Measurements from ENCODE around the gene SHISAL1. TPM values are rescaled to one million over a fixed set of nuclear protein-coding genes. Genes with fewer than 3 reads are reported as not detected.

The SHISAL1 gene
- total and polyA plus RNA-seq, 2 donors (not counting 3 experiments of a cell fraction or from before 2014, with no cell fraction given) = 0.01 to 0.07 TPM

DNA sequence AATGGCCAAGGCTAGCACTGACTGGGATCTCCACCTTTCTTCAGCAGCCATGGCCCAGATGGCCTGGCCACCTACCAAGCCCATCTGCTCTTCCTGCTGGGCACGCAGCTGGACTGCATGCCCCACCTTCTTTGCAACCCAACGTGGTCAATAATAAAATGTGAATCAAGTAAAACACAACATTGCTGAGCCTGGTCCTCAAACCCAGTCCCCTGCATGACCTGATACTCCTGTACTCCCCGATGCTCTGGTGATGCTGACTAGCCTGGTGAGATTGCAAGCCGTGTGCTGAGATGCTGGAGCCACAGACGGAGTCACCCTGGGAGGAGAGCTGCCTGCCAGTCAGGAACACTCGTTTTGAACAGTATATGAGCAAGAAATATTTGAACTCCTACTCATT lies 98.0 kb downstream of the SHISAL1 start:
- FAIRE-seq (no peak), DNase-seq (ENCODE audit: low read depth, low spot score) (no peak)
- Histone ChIP-seq H3K9ac (replicated peaks; ENCODE audit: extremely low read depth, insufficient read depth, low read length) (no peak overlapping the region), H3K4me3 (replicated peaks in 1 of 3; ENCODE audit: insufficient read depth in 1 of 3, low read depth in 1 of 3, low read length in 3 of 3) (no peak overlapping the region), H3K9me3 (replicated peaks; ENCODE audit: control insufficient read depth, insufficient read depth, low read length) (no peaks in the 10 kb centered on the region), H3K4me2 (ENCODE audit: insufficient read depth, low read length) (no peak overlapping the region), H3K79me2 (ENCODE audit: control insufficient read depth, insufficient read depth, low read length) (no peaks in the 10 kb centered on the region), H3K4me1 (ENCODE audit: control insufficient read depth, extremely low read depth, insufficient read depth, low read length) (no peaks in the 10 kb centered on the region), H3K36me3 (ENCODE audit: control insufficient read depth in 2 of 2, extremely low read depth in 1 of 2, insufficient read depth in 2 of 2, low read length in 2 of 2) (no peaks in the 10 kb centered on the region), H3K9me1 (replicated peaks; ENCODE audit: control insufficient read depth, extremely low read depth, insufficient read depth, low read length) (no peaks in the 10 kb centered on the region), H3K27ac (ENCODE audit: insufficient read depth, low read depth, low read length) (no peak overlapping the region), H2AFZ (ENCODE audit: low read depth, low read length) (no peak overlapping the region), H4K20me1 (replicated peaks; ENCODE audit: control insufficient read depth, extremely low read depth, insufficient read depth, low read length) (no peaks in the 10 kb centered on the region), H3K27me3 (ENCODE audit: control insufficient read depth in 2 of 2, insufficient read depth in 2 of 2, low read length in 2 of 2) (no peaks in the 10 kb centered on the region)
- CTCF ChIA-PET = no interaction called here
- intact Hi-C loops (cut with micrococcal nuclease) (no loop called here), dilution Hi-C loops (cut with MboI; ENCODE audit: extremely low pct_ligation_motif_present, low sequenced_read_pairs) (no loop called here)
- BruUV-seq (replicated peaks) = no TSS peak
- TF ChIP-seq, protein P1, sequence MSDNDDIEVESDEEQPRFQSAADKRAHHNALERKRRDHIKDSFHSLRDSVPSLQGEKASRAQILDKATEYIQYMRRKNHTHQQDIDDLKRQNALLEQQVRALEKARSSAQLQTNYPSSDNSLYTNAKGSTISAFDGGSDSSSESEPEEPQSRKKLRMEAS (IDR thresholded peaks at IDR 0.05; ENCODE audit: insufficient read depth, insufficient read length) = no peak
- TF ChIP-seq MYC (IDR thresholded peaks at IDR 0.05; ENCODE audit: low read depth, low read length) = no peak
- TF ChIP-seq, protein P2, sequence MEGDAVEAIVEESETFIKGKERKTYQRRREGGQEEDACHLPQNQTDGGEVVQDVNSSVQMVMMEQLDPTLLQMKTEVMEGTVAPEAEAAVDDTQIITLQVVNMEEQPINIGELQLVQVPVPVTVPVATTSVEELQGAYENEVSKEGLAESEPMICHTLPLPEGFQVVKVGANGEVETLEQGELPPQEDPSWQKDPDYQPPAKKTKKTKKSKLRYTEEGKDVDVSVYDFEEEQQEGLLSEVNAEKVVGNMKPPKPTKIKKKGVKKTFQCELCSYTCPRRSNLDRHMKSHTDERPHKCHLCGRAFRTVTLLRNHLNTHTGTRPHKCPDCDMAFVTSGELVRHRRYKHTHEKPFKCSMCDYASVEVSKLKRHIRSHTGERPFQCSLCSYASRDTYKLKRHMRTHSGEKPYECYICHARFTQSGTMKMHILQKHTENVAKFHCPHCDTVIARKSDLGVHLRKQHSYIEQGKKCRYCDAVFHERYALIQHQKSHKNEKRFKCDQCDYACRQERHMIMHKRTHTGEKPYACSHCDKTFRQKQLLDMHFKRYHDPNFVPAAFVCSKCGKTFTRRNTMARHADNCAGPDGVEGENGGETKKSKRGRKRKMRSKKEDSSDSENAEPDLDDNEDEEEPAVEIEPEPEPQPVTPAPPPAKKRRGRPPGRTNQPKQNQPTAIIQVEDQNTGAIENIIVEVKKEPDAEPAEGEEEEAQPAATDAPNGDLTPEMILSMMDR (IDR thresholded peaks at IDR 0.05; ENCODE audit: extremely low read depth in 1 of 2, insufficient read depth in 1 of 2, low read depth in 1 of 2, low read length in 2 of 2) = no peak
- POLR2A ChIA-PET = no interaction called here

DNA sequence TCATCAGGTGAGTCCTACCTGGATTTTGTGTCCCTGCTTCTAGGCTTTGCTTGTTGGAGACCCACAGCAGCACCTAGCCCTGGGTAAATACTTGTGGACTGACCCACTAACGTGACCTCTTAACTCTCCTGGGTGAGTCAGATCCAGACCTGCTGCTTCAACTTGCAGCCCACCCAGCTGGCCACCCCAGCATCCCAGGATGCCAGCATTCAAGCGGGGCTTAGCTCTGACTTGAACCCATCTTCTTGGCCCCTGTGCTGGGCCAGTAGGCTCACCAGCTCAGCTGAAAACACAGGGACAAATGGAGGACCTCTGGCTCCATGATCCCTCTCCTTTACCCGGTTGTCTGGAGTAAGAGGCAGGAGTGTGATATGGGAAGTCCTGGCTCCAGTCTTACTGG lies 98.6 kb downstream of the SHISAL1 start:
- FAIRE-seq (no peak), DNase-seq (ENCODE audit: low read depth, low spot score) (no peak)
- CTCF ChIA-PET = no interaction called here
- Histone ChIP-seq H3K36me3 (ENCODE audit: control insufficient read depth in 2 of 2, extremely low read depth in 1 of 2, insufficient read depth in 2 of 2, low read length in 2 of 2) (no peaks in the 10 kb centered on the region), H3K4me2 (ENCODE audit: insufficient read depth, low read length) (no peak overlapping the region), H3K4me3 (replicated peaks in 1 of 3; ENCODE audit: insufficient read depth in 1 of 3, low read depth in 1 of 3, low read length in 3 of 3) (no peak overlapping the region), H3K27ac (ENCODE audit: insufficient read depth, low read depth, low read length) (no peak overlapping the region), H2AFZ (ENCODE audit: low read depth, low read length) (no peak overlapping the region), H3K79me2 (ENCODE audit: control insufficient read depth, insufficient read depth, low read length) (no peaks in the 10 kb centered on the region), H3K9me3 (replicated peaks; ENCODE audit: control insufficient read depth, insufficient read depth, low read length) (no peaks in the 10 kb centered on the region), H3K27me3 (ENCODE audit: control insufficient read depth in 2 of 2, insufficient read depth in 2 of 2, low read length in 2 of 2) (no peaks in the 10 kb centered on the region), H4K20me1 (replicated peaks; ENCODE audit: control insufficient read depth, extremely low read depth, insufficient read depth, low read length) (no peaks in the 10 kb centered on the region), H3K9me1 (replicated peaks; ENCODE audit: control insufficient read depth, extremely low read depth, insufficient read depth, low read length) (no peaks in the 10 kb centered on the region), H3K9ac (replicated peaks; ENCODE audit: extremely low read depth, insufficient read depth, low read length) (no peak overlapping the region), H3K4me1 (ENCODE audit: control insufficient read depth, extremely low read depth, insufficient read depth, low read length) (no peaks in the 10 kb centered on the region)
- BruUV-seq (replicated peaks) = no TSS peak
- TF ChIP-seq, protein P1 (IDR thresholded peaks at IDR 0.05; ENCODE audit: insufficient read depth, insufficient read length) = no peak
- TF ChIP-seq POLR2AphosphoS5 (IDR thresholded peaks at IDR 0.05; ENCODE audit: insufficient read depth, low read depth, low read length) (no peak), GATA2 (IDR thresholded peaks at IDR 0.05; ENCODE audit: insufficient read depth, insufficient read length, low read depth, low read length) (no peak), JUN (IDR thresholded peaks at IDR 0.05; ENCODE audit: borderline replicate concordance, insufficient read depth, insufficient read length, low read depth) (no peak), POLR2A (IDR thresholded peaks at IDR 0.05; ENCODE audit: low read depth, low read length) (no peak), MYC (IDR thresholded peaks at IDR 0.05; ENCODE audit: low read depth, low read length) (no peak), EZH2 (IDR thresholded peaks at IDR 0.05; ENCODE audit: borderline replicate concordance, low read depth, low read length, severe bottlenecking) (no peak), FOS (IDR thresholded peaks at IDR 0.05; ENCODE audit: borderline replicate concordance, insufficient read depth, low read length) (no peak)
- TF ChIP-seq, protein P2 (IDR thresholded peaks at IDR 0.05; ENCODE audit: extremely low read depth in 1 of 2, insufficient read depth in 1 of 2, low read depth in 1 of 2, low read length in 2 of 2) = no peak
- intact Hi-C loops (cut with micrococcal nuclease) = no loop called here
- POLR2A ChIA-PET = no interaction called here
- dilution Hi-C loops (cut with MboI; ENCODE audit: extremely low pct_ligation_motif_present, low sequenced_read_pairs) = no loop called here
